H1 (cell line): Measurements from ENCODE around the gene DLG1. TPM values are rescaled to one million over a fixed set of nuclear protein-coding genes. Genes with fewer than 3 reads are reported as not detected.

Source experiments
- CTCF ChIA-PET: fragments of 300-600 bp; sonication (Branson Sonifier 250); formaldehyde crosslinking; loops from one replicate; lab custom pipeline; 2021; ENCODE audit not compliant: partially characterized antibody; lab: Charles Lee
- POLR2A ChIA-PET: fragments of 300-600 bp; sonication (Branson Sonifier 250); formaldehyde crosslinking; loops from one replicate; lab custom pipeline; 2021; ENCODE audit warnings: inconsistent platforms; ENCODE audit not compliant: partially characterized antibody; lab: Charles Lee
- DNase-seq, 2 experiments: peaks; one replicate each; pipeline versions ENCODE4 v3.0.0 to v3.0.0-alpha.2; 2010 to 2022; ENCODE audit warnings: low spot score in 2 of 2, low read depth in 1 of 2, mixed read lengths in 1 of 2
- FAIRE-seq: peaks from 2 replicates; lab custom pipeline; 2011; peaks lifted over from hg19 to GRCh38; lab: Jason Lieb, UNC
- H2AFZ ChIP-seq: 2 replicates; pipeline ENCODE4 v1.8.1; 2012; ENCODE audit warnings: low read length, inconsistent platforms
- H2AK5ac ChIP-seq: 2 replicates; pipeline ENCODE4 v1.6.1; 2013; ENCODE audit warnings: low read depth, low read length
- H2BK120ac ChIP-seq: replicated peaks from 2 replicates; pipeline ENCODE3; 2013; ENCODE audit warnings: low read depth, low read length, inconsistent platforms
- H2BK12ac ChIP-seq: 2 replicates; pipeline ENCODE4 v1.6.1; 2013; ENCODE audit warnings: low read depth, low read length
- H2BK15ac ChIP-seq: 2 replicates; pipeline ENCODE4 v1.6.1; 2013; ENCODE audit warnings: low read length
- H2BK20ac ChIP-seq: 2 replicates; pipeline ENCODE4 v1.6.1; 2013; ENCODE audit warnings: low read length
- H2BK5ac ChIP-seq: 2 replicates; pipeline ENCODE4 v1.6.1; 2013; ENCODE audit warnings: low read depth, low read length
- H3K14ac ChIP-seq: 2 replicates; pipeline ENCODE4 v1.6.1; 2013; ENCODE audit warnings: inconsistent platforms; ENCODE audit not compliant: insufficient read length
- H3K18ac ChIP-seq: 2 replicates; pipeline ENCODE4 v1.6.1; 2013; ENCODE audit warnings: low read length; ENCODE audit errors: extremely low read depth
- H3K23ac ChIP-seq: 2 replicates; pipeline ENCODE4 v1.6.1; 2013; ENCODE audit warnings: inconsistent platforms; ENCODE audit not compliant: insufficient read length
- H3K23me2 ChIP-seq: 2 replicates; pipeline ENCODE4 v1.6.1; 2013; ENCODE audit warnings: low read depth, low read length
- H3K27ac ChIP-seq: 2 replicates; pipeline ENCODE4 v1.6.1; 2011; ENCODE audit warnings: low read depth, low read length, inconsistent platforms
- H3K27me3 ChIP-seq, 4 experiments: replicated peaks in 1 of 4; 1 replicate in 1 of 4; 2 replicates in 3 of 4; pipeline versions ENCODE4 v1.6.1 to v1.8.1; 2011 to 2013; ENCODE audit warnings: low read length in 3 of 4, mild to moderate bottlenecking in 3 of 4, inconsistent platforms in 2 of 4, mixed read lengths in 2 of 4, moderate library complexity in 1 of 4; ENCODE audit not compliant: control insufficient read depth in 3 of 4, insufficient read depth in 3 of 4; ENCODE audit errors: extremely low read depth in 1 of 4
- H3K36me3 ChIP-seq, 4 experiments: 2 replicates each; pipeline versions ENCODE4 v1.6.1 to v1.8.1; 2011 to 2013; ENCODE audit warnings: mild to moderate bottlenecking in 4 of 4, low read length in 3 of 4, moderate library complexity in 2 of 4, control low read depth in 1 of 4, inconsistent platforms in 1 of 4; ENCODE audit not compliant: insufficient read depth in 4 of 4, control insufficient read depth in 2 of 4
- H3K4ac ChIP-seq: replicated peaks from 2 replicates; pipeline ENCODE3; 2013; ENCODE audit warnings: low read length, low read depth, mixed read lengths, inconsistent platforms; ENCODE audit not compliant: insufficient read length
- H3K4me1 ChIP-seq, 4 experiments: replicated peaks in 1 of 4; 1 replicate in 1 of 4; 2 replicates in 3 of 4; pipeline versions ENCODE4 v1.6.1 to v1.8.1; 2011 to 2013; ENCODE audit warnings: low read length in 3 of 4, inconsistent platforms in 2 of 4, mixed read lengths in 1 of 4; ENCODE audit not compliant: insufficient read depth in 4 of 4, control insufficient read depth in 3 of 4
- H3K4me2 ChIP-seq, 2 experiments: 2 replicates each; pipeline versions ENCODE4 v1.6.1 to v1.8.1; 2011 to 2013; ENCODE audit warnings: low read depth in 2 of 2, low read length in 2 of 2, control low read depth in 1 of 2, inconsistent platforms in 1 of 2, mild to moderate bottlenecking in 1 of 2; ENCODE audit not compliant: insufficient read depth in 1 of 2
- H3K4me3 ChIP-seq, 4 experiments: fragments of 200-600, 300-600 bp in 1 of 4; sonication (generic), shearing (Covaris generic), sonication (Bioruptor Twin) in 1 of 4; 2 replicates each; pipeline versions ENCODE4 v1.5.1 to v1.8.1; 2011 to 2016; ENCODE audit warnings: low read length in 4 of 4, low read depth in 3 of 4, control low read depth in 2 of 4, inconsistent platforms in 2 of 4, mild to moderate bottlenecking in 2 of 4, mixed read lengths in 1 of 4, moderate library complexity in 1 of 4; ENCODE audit not compliant: insufficient read depth in 2 of 4; ENCODE audit errors: extremely low read depth in 1 of 4
- H3K56ac ChIP-seq: replicated peaks from 2 replicates; pipeline ENCODE3; 2013; ENCODE audit warnings: low read depth, mild to moderate bottlenecking, mixed read lengths, low read length, inconsistent platforms; ENCODE audit not compliant: insufficient read length
- H3K79me1 ChIP-seq: 2 replicates; pipeline ENCODE4 v1.6.1; 2013; ENCODE audit warnings: low read depth, low read length, control low read depth
- H3K79me2 ChIP-seq, 2 experiments: 2 replicates each; pipeline versions ENCODE4 v1.6.1 to v1.8.1; 2012 to 2013; ENCODE audit warnings: low read length in 2 of 2, mild to moderate bottlenecking in 2 of 2, inconsistent platforms in 1 of 2; ENCODE audit not compliant: insufficient read depth in 2 of 2, control insufficient read depth in 1 of 2
- H3K9ac ChIP-seq, 4 experiments: replicated peaks in 1 of 4; 1 replicate in 1 of 4; 2 replicates in 3 of 4; pipeline versions ENCODE4 v1.6.1 to v1.8.1; 2011 to 2013; ENCODE audit warnings: low read depth in 3 of 4, low read length in 3 of 4, control low read depth in 2 of 4, mild to moderate bottlenecking in 2 of 4, moderate library complexity in 2 of 4, inconsistent platforms in 1 of 4; ENCODE audit errors: extremely low read depth in 1 of 4
- H3K9me3 ChIP-seq, 2 experiments: 2 replicates each; pipeline versions ENCODE4 v1.6.1 to v1.8.1; 2012 to 2013; ENCODE audit warnings: mild to moderate bottlenecking in 2 of 2, moderate library complexity in 2 of 2, control low read depth in 1 of 2, inconsistent platforms in 1 of 2, low read depth in 1 of 2, low read length in 1 of 2, mixed read lengths in 1 of 2; ENCODE audit not compliant: insufficient read depth in 2 of 2
- H4K20me1 ChIP-seq, 2 experiments: replicated peaks in 1 of 2; 2 replicates each; pipeline versions ENCODE3 to v1.8.1; 2011 to 2013; ENCODE audit warnings: inconsistent platforms in 2 of 2, low read length in 2 of 2, mild to moderate bottlenecking in 1 of 2; ENCODE audit not compliant: insufficient read depth in 2 of 2, control insufficient read depth in 1 of 2
- H4K5ac ChIP-seq: 2 replicates; pipeline ENCODE4 v1.6.1; 2013; ENCODE audit warnings: low read length, low read depth, mixed read lengths, inconsistent platforms; ENCODE audit not compliant: insufficient read length
- H4K8ac ChIP-seq: 2 replicates; pipeline ENCODE4 v1.8.0; 2013; ENCODE audit warnings: mild to moderate bottlenecking, moderate library complexity, low read length, inconsistent platforms; ENCODE audit not compliant: insufficient read depth; ENCODE audit errors: extremely low read depth
- H4K91ac ChIP-seq: replicated peaks from 2 replicates; pipeline ENCODE3; 2013; ENCODE audit warnings: low read length, mixed read lengths, inconsistent platforms; ENCODE audit not compliant: insufficient read length
- BCL11A ChIP-seq, 2 experiments: IDR thresholded peaks; one replicate each; pipeline ENCODE4 v1.6.1; 2011; ENCODE audit warnings: low read depth in 2 of 2, low read length in 2 of 2, mild to moderate bottlenecking in 2 of 2
- CEBPB ChIP-seq: IDR thresholded peaks from 2 replicates; pipeline ENCODE4 v1.6.1; 2012; ENCODE audit warnings: low read depth, low read length
- CTBP2 ChIP-seq: IDR thresholded peaks from 2 replicates; pipeline ENCODE4 v1.7.0; 2011; ENCODE audit warnings: borderline replicate concordance, mild to moderate bottlenecking, moderate library complexity, mixed read lengths, low read length; ENCODE audit not compliant: insufficient read depth, insufficient read length
- JUND ChIP-seq: IDR thresholded peaks from 2 replicates; pipeline ENCODE4 v1.6.1; 2011; ENCODE audit warnings: mild to moderate bottlenecking, improper control_type of control experiment, low read length
- KDM1A ChIP-seq: fragments of 200-600, 300-600 bp; sonication (generic); IDR thresholded peaks from 2 replicates; pipeline ENCODE4 v1.7.1; 2016; ENCODE audit warnings: mild to moderate bottlenecking, low read length, borderline replicate concordance
- KDM4A ChIP-seq: IDR thresholded peaks from one replicate; pipeline ENCODE4 v1.7.1; 2012; ENCODE audit warnings: low read depth, mild to moderate bottlenecking, moderate library complexity, low read length, inconsistent platforms; ENCODE audit not compliant: severe bottlenecking
- SAP30 ChIP-seq: fragments of 300-600 bp; sonication (generic); IDR thresholded peaks from 2 replicates; pipeline ENCODE4 v1.7.1; 2012; ENCODE audit warnings: low read length, moderate library complexity, mild to moderate bottlenecking, inconsistent platforms; ENCODE audit not compliant: insufficient read depth, insufficient replicate concordance
- TEAD4 ChIP-seq: IDR thresholded peaks from 2 replicates; pipeline ENCODE4 v1.6.1; 2012; ENCODE audit warnings: low read depth, low read length, inconsistent platforms, mixed read lengths
- WGBS, 2 experiments: shearing (Covaris generic) in 1 of 2; methylation state at CpG; one replicate each; pipeline versions ENCODE4 v1.1.6 to v1.1.7; 2013 to 2015; ENCODE audit warnings: low lambda C conversion rate in 2 of 2, mixed read lengths in 2 of 2, inconsistent platforms in 1 of 2, low coverage in 1 of 2, missing lambda C conversion rate in 1 of 2; ENCODE audit not compliant: insufficient replicate concordance in 2 of 2, insufficient coverage in 1 of 2, insufficient read length in 1 of 2; ENCODE audit errors: extremely low coverage in 1 of 2, missing lambda C conversion rate in 1 of 2; 5-methylcytosine and 5-hydroxymethylcytosine counted together
- polyA plus RNA-seq, 7 experiments: library from polyadenylated mRNA; depleted of rRNA in 3 of 7; stranded (reverse) in 5 of 7; unstranded in 2 of 7; fragments of >200 nt in 5 of 7; fragments of 200-250 nt in 2 of 7; gene quantifications; 1 replicate in 5 of 7; 2 replicates in 1 of 7; 4 replicates in 1 of 7; pipeline versions ENCODE4 v1.2.1 to v1.2.3, GENCODE V29; 2011 to 2013; ENCODE audit warnings: missing spikeins in 2 of 7, mixed read lengths in 2 of 7
- total RNA-seq: library from RNA; stranded (reverse); fragmentation: NEBNext Ultra II Directional; extraction: Animal tissue kit (Norgen Biotek cat#: 25700); gene quantifications from 2 replicates; pipeline ENCODE4 v1.2.1, GENCODE V29; 2021

Gene DLG1
- total and polyA plus RNA-seq, 2 of the 8 experiments (the other 6 are each of a cell fraction or from before 2014, with no cell fraction given), result 13.4 to 78.8 TPM

- Histone ChIP-seq H3K14ac (no peak overlapping the region), H4K91ac (no peak overlapping the region), H2BK12ac (no peak overlapping the region), H2BK15ac (no peak overlapping the region), H2BK20ac (no peak overlapping the region), H4K8ac (no peak overlapping the region), H3K79me1 (no peaks in the 10 kb centered on the region), H2BK120ac (no peak overlapping the region), H3K4ac (no peak overlapping the region), H2BK5ac (no peak overlapping the region), H2AK5ac (no peak overlapping the region), H3K79me2 (no peaks in the 10 kb centered on the region), H3K4me3 (no peak overlapping the region), H4K20me1 (no peaks in the 10 kb centered on the region), H3K23me2 (no peaks in the 10 kb centered on the region), H3K9me3 (no peaks in the 10 kb centered on the region), H4K5ac (no peak overlapping the region), H3K9ac (no peak overlapping the region), H3K4me2 (no peak overlapping the region), H3K23ac (no peak overlapping the region), H3K56ac (no peak overlapping the region), H3K27ac (no peak overlapping the region), H3K4me1 (peaks cover 0 to under 1% (median 0%) of the 10 kb centered on the region in 4 experiments; a peak in 1 of 7 replicates), H2AFZ (no peak overlapping the region), H3K36me3 (no peaks in the 10 kb centered on the region), H3K27me3 (no peaks in the 10 kb centered on the region), H3K18ac (no peak overlapping the region)
- CTCF ChIA-PET, result interaction anchor here (0.7 to 19.7 kb wide), 5 partner anchors 9 to 490 kb away, joined by 3 to 245 read pairs (median 4); partner anchors contain the start of gene MELTF
- DNase-seq (no peak), FAIRE-seq (no peak)
- POLR2A ChIA-PET, result interaction anchor here (1.9 kb wide), 1 partner anchor 8 kb away, joined by 5 read pairs; no protein-coding TSS in a partner anchor
- WGBS, 2 experiments, result 75% methylated on average over 7 of the region's 7 CpGs; no CpG with 5 or more reads in 1 of the 2 experiments
- TF ChIP-seq KDM1A (no peak), TEAD4 (no peak), CEBPB (no peak), SAP30 (no peak), JUND (no peak), CTBP2 (no peak), KDM4A (no peak), BCL11A (IDR thresholded peaks at IDR 0.05; ENCODE audit: low read depth in 2 of 2, low read length in 2 of 2) (no peak)
Measured at GRCh38 chr3:197012540-197012883, 285.9 kb downstream of the DLG1 start.
